RWPE2 (cell line): Measurements from ENCODE around the gene SCLY.
A peak's percentile ranks its signal among the peaks of the same experiment; 100 is the strongest.
"Not testable (repeated sequence)": the region's sequence is repeated elsewhere in the genome, so short reads cannot be mapped to it uniquely, and the experiment has no call there.

Source experiments
- ATAC-seq: fragments of 200-7000 bp; cut with Tn5 transposase; 3 replicates; pipeline ENCODE4 v1.9.1; 2021; ENCODE audit warnings: low read depth
- DNase-seq: peaks from one replicate; pipeline ENCODE4 v3.0.0-alpha.2; 2020; ENCODE audit warnings: low spot score
- H3K27ac ChIP-seq: fragments of 450-650 bp; 2 replicates; pipeline ENCODE4 v1.5.1; 2017; ENCODE audit warnings: mild to moderate bottlenecking; ENCODE audit not compliant: poor library complexity, severe bottlenecking
- H3K27me3 ChIP-seq: fragments of 250-450 bp; sonication (Bioruptor Pico); 2 replicates; pipeline ENCODE4 v1.5.1; 2021; ENCODE audit warnings: mild to moderate bottlenecking, moderate library complexity; ENCODE audit not compliant: insufficient read depth, poor library complexity, severe bottlenecking
- H3K36me3 ChIP-seq: fragments of 250-450 bp; sonication (Bioruptor Pico); 2 replicates; pipeline ENCODE4 v1.5.1; 2020; ENCODE audit warnings: low read depth, mild to moderate bottlenecking, moderate library complexity
- H3K4me1 ChIP-seq: fragments of 250-450 bp; sonication (Bioruptor Pico); 2 replicates; pipeline ENCODE4 v1.5.1; 2021; ENCODE audit warnings: mild to moderate bottlenecking, moderate library complexity; ENCODE audit not compliant: insufficient read depth, poor library complexity, severe bottlenecking
- H3K4me3 ChIP-seq: fragments of 250-450 bp; sonication (Bioruptor Pico); 2 replicates; pipeline ENCODE4 v1.5.1; 2021; ENCODE audit warnings: mild to moderate bottlenecking, moderate library complexity; ENCODE audit not compliant: severe bottlenecking
- H3K9me3 ChIP-seq: fragments of 250-450 bp; sonication (Bioruptor Pico); 2 replicates; pipeline ENCODE4 v1.5.1; 2021; ENCODE audit warnings: mild to moderate bottlenecking, moderate library complexity; ENCODE audit not compliant: severe bottlenecking
- CTCF ChIP-seq: fragments of 450-650 bp; IDR thresholded peaks from one replicate; pipeline ENCODE4 v1.5.1; 2017; ENCODE audit warnings: mild to moderate bottlenecking, moderate library complexity; ENCODE audit not compliant: poor library complexity, severe bottlenecking

Gene SCLY

GRCh38 chr2:238114851-238115660 is 54.3 kb downstream of the SCLY start:
- Histone ChIP-seq H3K4me3 (no peak overlapping the region), H3K4me1 (no peaks in the 10 kb centered on the region), H3K36me3 (no peaks in the 10 kb centered on the region), H3K27ac (no peak overlapping the region), H3K27me3 (peaks cover 5% of the 10 kb centered on the region), H3K9me3 (peaks cover 9% of the 10 kb centered on the region)
- peak; percentile 51 for DNase-seq
- TF ChIP-seq CTCF, result no peak
- no peak for ATAC-seq

GRCh38 chr2:238115709-238116108 is 54.9 kb downstream of the SCLY start:
- H3K36me3 ChIP-seq, H3K27ac ChIP-seq, H3K27me3 ChIP-seq, ATAC-seq, H3K4me1 ChIP-seq, H3K9me3 ChIP-seq, H3K4me3 ChIP-seq: not testable (repeated sequence)
- peak; percentile 18 for DNase-seq

GRCh38 chr2:238116298-238117198 is 55.7 kb downstream of the SCLY start:
- H3K4me1 ChIP-seq, result no peaks in the 10 kb centered on the region
- peaks cover 9% of the 10 kb centered on the region for H3K9me3 ChIP-seq
- H3K36me3 ChIP-seq, result no peaks in the 10 kb centered on the region
- ATAC-seq (no peak), DNase-seq (peak; percentile 47)
- no peak overlapping the region for H3K4me3 ChIP-seq
- no peak overlapping the region for H3K27ac ChIP-seq
- no peak for TF ChIP-seq CTCF
- peaks cover 10% of the 10 kb centered on the region for H3K27me3 ChIP-seq

- H3K27me3 ChIP-seq, result peaks cover 10% of the 10 kb centered on the region
- no peak overlapping the region for H3K27ac ChIP-seq
- H3K4me1 ChIP-seq, result no peaks in the 10 kb centered on the region
- H3K9me3 ChIP-seq, result peaks cover 2% of the 10 kb centered on the region
- ATAC-seq (no peak; the same call in 2 of the 3 replicates), DNase-seq (no peak)
- no peaks in the 10 kb centered on the region for H3K36me3 ChIP-seq
- TF ChIP-seq CTCF, result no peak
- no peak overlapping the region for H3K4me3 ChIP-seq
These were observed 56.7 kb downstream of the SCLY start for GRCh38 chr2:238117199-238118154.
